B cell (primary cell): ENCODE data around the gene HDC.

Experiments
- CTCF ChIP-seq: fragments of 200-600 bp; IDR thresholded peaks from one replicate; pipeline ENCODE4 v1.8.0; 2022; ENCODE audit warnings: antibody characterized with exemption, mild to moderate bottlenecking
- EZH2 ChIP-seq: IDR thresholded peaks from 2 replicates; pipeline ENCODE4 v1.6.1; 2012; ENCODE audit warnings: borderline replicate concordance, low read depth, mild to moderate bottlenecking, moderate library complexity, low read length; ENCODE audit not compliant: insufficient read depth, poor library complexity, severe bottlenecking

- TF ChIP-seq CTCF (no peak), EZH2 (no peak)
Observed at GRCh38 chr15:50234764-50235163, 30.8 kb downstream of the HDC start.
